ENCODE measurements around the gene CLK2. TPM values are rescaled to one million over a fixed set of nuclear protein-coding genes. Genes with fewer than 3 reads are reported as not detected.

CLK2 gene
- total and polyA plus RNA-seq, 2 of the 13 experiments (the other 11 are each of a cell fraction or from before 2014, with no cell fraction given): 20.1 to 73.5 TPM

- TF ChIP-seq, protein P1, sequence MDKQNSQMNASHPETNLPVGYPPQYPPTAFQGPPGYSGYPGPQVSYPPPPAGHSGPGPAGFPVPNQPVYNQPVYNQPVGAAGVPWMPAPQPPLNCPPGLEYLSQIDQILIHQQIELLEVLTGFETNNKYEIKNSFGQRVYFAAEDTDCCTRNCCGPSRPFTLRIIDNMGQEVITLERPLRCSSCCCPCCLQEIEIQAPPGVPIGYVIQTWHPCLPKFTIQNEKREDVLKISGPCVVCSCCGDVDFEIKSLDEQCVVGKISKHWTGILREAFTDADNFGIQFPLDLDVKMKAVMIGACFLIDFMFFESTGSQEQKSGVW (CRISPR knock-in tag; IDR thresholded peaks at IDR 0.05; ENCODE audit: borderline replicate concordance): no peak
- TF ChIP-seq ZFP41 (CRISPR knock-in tag; IDR thresholded peaks at IDR 0.05; ENCODE audit: borderline replicate concordance) (no peak), ZNF510 (CRISPR knock-in tag; IDR thresholded peaks at IDR 0.05; ENCODE audit: low read depth) (no peak), FOXP4 (CRISPR knock-in tag; IDR thresholded peaks at IDR 0.05) (peak; percentile 48; the same call in 1 of the 2 replicates), SSRP1 (CRISPR knock-in tag; IDR thresholded peaks at IDR 0.05) (no peak), KDM3A (CRISPR knock-in tag; IDR thresholded peaks at IDR 0.05; ENCODE audit: low read depth) (no peak), CBX2 (IDR thresholded peaks at IDR 0.05; ENCODE audit: low read depth, low read length) (no peak), CBX2 (CRISPR knock-in tag; IDR thresholded peaks at IDR 0.05; ENCODE audit: low read depth) (no peak), ZFAT (CRISPR knock-in tag; conservative IDR thresholded peaks at IDR 0.05) (no peak), ZNF839 (CRISPR knock-in tag; IDR thresholded peaks at IDR 0.05; ENCODE audit: borderline replicate concordance) (no peak), ZNF687 (CRISPR knock-in tag; IDR thresholded peaks at IDR 0.05) (peak; percentile 61; the same call in 1 of the 2 replicates), POGZ (CRISPR knock-in tag; IDR thresholded peaks at IDR 0.05) (0 out of 2 replicates have a peak, but pooled peaks have one; percentile 33), ZBED4 (CRISPR knock-in tag; IDR thresholded peaks at IDR 0.05; ENCODE audit: borderline replicate concordance) (peak; percentile 32; the same call in 1 of the 2 replicates)
- TF ChIP-seq, protein P2, sequence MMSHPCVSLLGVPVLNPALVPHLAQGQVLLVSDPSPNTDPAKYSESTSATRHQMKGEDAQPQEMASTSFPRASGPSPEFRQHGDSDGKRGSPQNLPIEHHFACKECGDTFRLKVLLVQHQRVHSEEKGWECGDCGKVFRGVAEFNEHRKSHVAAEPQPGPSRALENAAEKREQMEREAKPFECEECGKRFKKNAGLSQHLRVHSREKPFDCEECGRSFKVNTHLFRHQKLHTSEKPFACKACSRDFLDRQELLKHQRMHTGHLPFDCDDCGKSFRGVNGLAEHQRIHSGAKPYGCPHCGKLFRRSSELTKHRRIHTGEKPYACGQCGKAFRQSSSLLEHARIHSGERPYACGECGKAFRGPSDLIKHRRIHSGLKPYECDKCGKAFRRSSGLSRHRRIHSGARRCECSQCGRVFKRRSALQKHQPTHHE (CRISPR knock-in tag; IDR thresholded peaks at IDR 0.05; ENCODE audit: borderline replicate concordance): peak; percentile 50; the same call in 1 of the 2 replicates
Measured at GRCh38 chr1:155255243-155256007, 17.9 kb downstream of the CLK2 start, which contains the start of gene ENTREP3 (continued).

All from HepG2 (cell line).